ENCODE results near the gene GNL1. TPM values are rescaled to one million over a fixed set of nuclear protein-coding genes. Genes with fewer than 3 reads are reported as not detected.

The GNL1 gene
- total and polyA plus RNA-seq, 2 experiments from 2014 or later: 31.4 to 42.5 TPM

DNA sequence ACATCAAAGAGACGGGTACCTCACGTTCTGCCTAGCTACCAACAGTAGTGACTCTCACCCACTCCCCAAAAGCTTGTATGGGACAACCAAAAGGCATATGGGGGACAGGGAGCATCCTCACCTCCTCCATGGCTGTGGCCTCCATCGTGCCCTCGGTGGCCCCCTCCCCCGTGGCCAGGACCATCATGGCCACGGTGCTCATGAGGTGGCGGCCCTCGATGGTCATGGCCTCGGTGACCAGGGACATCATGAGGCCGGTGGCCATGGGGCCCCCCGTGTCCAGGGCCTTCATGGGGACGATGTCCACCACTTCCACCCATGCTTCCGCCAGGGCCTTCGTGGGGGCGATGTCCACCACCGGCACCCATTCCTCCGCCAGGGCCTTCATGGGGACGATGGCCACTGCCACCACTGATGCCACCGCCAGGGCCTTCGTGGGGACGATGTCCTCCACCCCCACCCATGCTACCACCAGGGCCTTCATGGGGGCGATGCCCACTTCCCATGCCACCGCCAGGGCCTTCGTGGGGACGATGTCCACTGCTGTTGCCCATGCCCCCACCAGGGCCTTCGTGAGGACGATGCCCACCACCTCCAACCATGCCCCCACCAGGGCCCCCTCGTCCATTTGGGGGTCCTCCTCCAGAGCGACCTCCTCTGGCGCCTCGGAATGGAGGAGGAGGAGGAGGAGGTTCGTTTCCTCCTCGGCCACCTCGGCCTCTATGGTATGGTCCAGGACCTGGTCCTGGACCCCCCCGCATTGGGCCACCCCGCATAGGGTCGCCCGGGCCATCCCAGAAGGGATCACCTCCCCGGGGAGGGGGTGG, 45.7 kb upstream of the GNL1 start:
- TF ChIP-seq POLR2AphosphoS5 (IDR thresholded peaks at IDR 0.05; ENCODE audit: low read depth) (no peak), NANOG (IDR thresholded peaks at IDR 0.05; ENCODE audit: borderline replicate concordance) (no peak), ZNF114 (CRISPR knock-in tag; IDR thresholded peaks at IDR 0.05) (no peak), EZH2 (IDR thresholded peaks at IDR 0.05; ENCODE audit: low read depth, unreplicated experiment) (no peak)
- TF ChIP-seq, protein P1, sequence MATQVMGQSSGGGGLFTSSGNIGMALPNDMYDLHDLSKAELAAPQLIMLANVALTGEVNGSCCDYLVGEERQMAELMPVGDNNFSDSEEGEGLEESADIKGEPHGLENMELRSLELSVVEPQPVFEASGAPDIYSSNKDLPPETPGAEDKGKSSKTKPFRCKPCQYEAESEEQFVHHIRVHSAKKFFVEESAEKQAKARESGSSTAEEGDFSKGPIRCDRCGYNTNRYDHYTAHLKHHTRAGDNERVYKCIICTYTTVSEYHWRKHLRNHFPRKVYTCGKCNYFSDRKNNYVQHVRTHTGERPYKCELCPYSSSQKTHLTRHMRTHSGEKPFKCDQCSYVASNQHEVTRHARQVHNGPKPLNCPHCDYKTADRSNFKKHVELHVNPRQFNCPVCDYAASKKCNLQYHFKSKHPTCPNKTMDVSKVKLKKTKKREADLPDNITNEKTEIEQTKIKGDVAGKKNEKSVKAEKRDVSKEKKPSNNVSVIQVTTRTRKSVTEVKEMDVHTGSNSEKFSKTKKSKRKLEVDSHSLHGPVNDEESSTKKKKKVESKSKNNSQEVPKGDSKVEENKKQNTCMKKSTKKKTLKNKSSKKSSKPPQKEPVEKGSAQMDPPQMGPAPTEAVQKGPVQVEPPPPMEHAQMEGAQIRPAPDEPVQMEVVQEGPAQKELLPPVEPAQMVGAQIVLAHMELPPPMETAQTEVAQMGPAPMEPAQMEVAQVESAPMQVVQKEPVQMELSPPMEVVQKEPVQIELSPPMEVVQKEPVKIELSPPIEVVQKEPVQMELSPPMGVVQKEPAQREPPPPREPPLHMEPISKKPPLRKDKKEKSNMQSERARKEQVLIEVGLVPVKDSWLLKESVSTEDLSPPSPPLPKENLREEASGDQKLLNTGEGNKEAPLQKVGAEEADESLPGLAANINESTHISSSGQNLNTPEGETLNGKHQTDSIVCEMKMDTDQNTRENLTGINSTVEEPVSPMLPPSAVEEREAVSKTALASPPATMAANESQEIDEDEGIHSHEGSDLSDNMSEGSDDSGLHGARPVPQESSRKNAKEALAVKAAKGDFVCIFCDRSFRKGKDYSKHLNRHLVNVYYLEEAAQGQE (IDR thresholded peaks at IDR 0.05; ENCODE audit: unreplicated experiment): no peak
- TF ChIP-seq, protein P2, sequence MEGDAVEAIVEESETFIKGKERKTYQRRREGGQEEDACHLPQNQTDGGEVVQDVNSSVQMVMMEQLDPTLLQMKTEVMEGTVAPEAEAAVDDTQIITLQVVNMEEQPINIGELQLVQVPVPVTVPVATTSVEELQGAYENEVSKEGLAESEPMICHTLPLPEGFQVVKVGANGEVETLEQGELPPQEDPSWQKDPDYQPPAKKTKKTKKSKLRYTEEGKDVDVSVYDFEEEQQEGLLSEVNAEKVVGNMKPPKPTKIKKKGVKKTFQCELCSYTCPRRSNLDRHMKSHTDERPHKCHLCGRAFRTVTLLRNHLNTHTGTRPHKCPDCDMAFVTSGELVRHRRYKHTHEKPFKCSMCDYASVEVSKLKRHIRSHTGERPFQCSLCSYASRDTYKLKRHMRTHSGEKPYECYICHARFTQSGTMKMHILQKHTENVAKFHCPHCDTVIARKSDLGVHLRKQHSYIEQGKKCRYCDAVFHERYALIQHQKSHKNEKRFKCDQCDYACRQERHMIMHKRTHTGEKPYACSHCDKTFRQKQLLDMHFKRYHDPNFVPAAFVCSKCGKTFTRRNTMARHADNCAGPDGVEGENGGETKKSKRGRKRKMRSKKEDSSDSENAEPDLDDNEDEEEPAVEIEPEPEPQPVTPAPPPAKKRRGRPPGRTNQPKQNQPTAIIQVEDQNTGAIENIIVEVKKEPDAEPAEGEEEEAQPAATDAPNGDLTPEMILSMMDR (conservative IDR thresholded peaks at IDR 0.05; ENCODE audit: low read depth in 2 of 2): no peak
- H3F3A ChIP-seq (replicated peaks; ENCODE audit: low read depth): peaks cover 67% of the 10 kb centered on the region
- H3K79me2 ChIP-seq (replicated peaks; ENCODE audit: insufficient read depth): 0 out of 2 replicates have a peak, but pooled peaks cover 3% of the 10 kb centered on the region
- no peak overlapping the region for H3K27ac ChIP-seq (ENCODE audit: low read depth)
- DNase-seq (ENCODE audit: low spot score) (no peak), ATAC-seq (no peak)
- H3K4me3 ChIP-seq: no peak overlapping the region
- no peak overlapping the region for H3K4me3 Mint-ChIP-seq
- peaks cover 28% of the 10 kb centered on the region for H4K20me1 ChIP-seq (replicated peaks; ENCODE audit: insufficient read depth)
- peaks cover 12% of the 10 kb centered on the region for H3K27me3 Mint-ChIP-seq (ENCODE audit: insufficient read depth, low read depth, poor library complexity)
- H3K27ac Mint-ChIP-seq: no peak overlapping the region
- no peaks in the 10 kb centered on the region for H3K9me2 ChIP-seq (ENCODE audit: insufficient read depth)
- H3K4me1 ChIP-seq (ENCODE audit: insufficient read depth): no peaks in the 10 kb centered on the region
- no peaks in the 10 kb centered on the region for H3K9me3 Mint-ChIP-seq
- H3K4me2 ChIP-seq: no peak overlapping the region
- H3K4me1 Mint-ChIP-seq: no peaks in the 10 kb centered on the region; the same call in 2 of the 3 replicates
- no peaks in the 10 kb centered on the region for H3K27me3 ChIP-seq (ENCODE audit: insufficient read depth)
- H3K36me3 Mint-ChIP-seq (ENCODE audit: low read depth): peaks cover 80% of the 10 kb centered on the region
- peaks cover 52% of the 10 kb centered on the region for H3K36me3 ChIP-seq (ENCODE audit: insufficient read depth)
- H2AFZ ChIP-seq: no peak overlapping the region

DNA sequence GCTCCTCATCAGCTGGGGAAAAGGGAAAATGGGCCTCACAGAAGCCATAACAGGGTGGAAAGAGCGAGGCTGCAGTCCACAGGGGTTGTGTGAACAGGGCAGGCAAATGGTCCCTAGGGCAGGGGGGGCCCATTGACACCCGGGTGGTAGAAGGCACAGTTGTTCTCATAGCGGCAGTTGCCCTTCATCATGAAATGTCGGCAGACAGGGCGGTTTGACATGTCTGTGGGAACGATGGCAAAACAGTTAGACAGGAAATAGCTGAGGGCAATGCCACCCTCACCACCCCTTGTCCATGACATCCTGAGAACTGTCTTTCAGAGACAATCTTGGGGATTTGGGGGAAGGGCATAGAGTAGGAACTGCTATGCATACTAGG, 45.1 kb upstream of the GNL1 start:
- DNase-seq (ENCODE audit: low spot score) (no peak), ATAC-seq (no peak)
- no peak overlapping the region for H3K4me3 Mint-ChIP-seq
- peaks cover 71% of the 10 kb centered on the region for H3F3A ChIP-seq (replicated peaks; ENCODE audit: low read depth)
- H3K4me1 ChIP-seq (ENCODE audit: insufficient read depth): no peaks in the 10 kb centered on the region
- no peaks in the 10 kb centered on the region for H3K9me3 Mint-ChIP-seq
- H3K27ac ChIP-seq (ENCODE audit: low read depth): no peak overlapping the region
- H3K36me3 ChIP-seq (ENCODE audit: insufficient read depth): peaks cover 46% of the 10 kb centered on the region
- no peak overlapping the region for H2AFZ ChIP-seq
- H4K20me1 ChIP-seq (replicated peaks; ENCODE audit: insufficient read depth): peaks cover 24% of the 10 kb centered on the region
- H3K27ac Mint-ChIP-seq: no peak overlapping the region
- H3K4me3 ChIP-seq: no peak overlapping the region
- peaks cover 74% of the 10 kb centered on the region for H3K36me3 Mint-ChIP-seq (ENCODE audit: low read depth)
- H3K27me3 Mint-ChIP-seq (ENCODE audit: insufficient read depth, low read depth, poor library complexity): peaks cover 12% of the 10 kb centered on the region
- H3K4me1 Mint-ChIP-seq: no peaks in the 10 kb centered on the region; the same call in 2 of the 3 replicates
- no peaks in the 10 kb centered on the region for H3K9me2 ChIP-seq (ENCODE audit: insufficient read depth)
- no peaks in the 10 kb centered on the region for H3K27me3 ChIP-seq (ENCODE audit: insufficient read depth)
- 0 out of 2 replicates have a peak, but pooled peaks cover 3% of the 10 kb centered on the region for H3K79me2 ChIP-seq (replicated peaks; ENCODE audit: insufficient read depth)
- no peak overlapping the region for H3K4me2 ChIP-seq
- TF ChIP-seq ZNF114 (CRISPR knock-in tag; IDR thresholded peaks at IDR 0.05): no peak
- TF ChIP-seq JUNB (IDR thresholded peaks at IDR 0.05; ENCODE audit: unreplicated experiment): no peak
- TF ChIP-seq CREB1 (CRISPR knock-in tag; IDR thresholded peaks at IDR 0.05; ENCODE audit: low read depth): no peak
- TF ChIP-seq EZH2phosphoT487 (IDR thresholded peaks at IDR 0.05; ENCODE audit: unreplicated experiment): no peak
- TF ChIP-seq NANOG (IDR thresholded peaks at IDR 0.05; ENCODE audit: borderline replicate concordance): no peak
- TF ChIP-seq STAT1 (IDR thresholded peaks at IDR 0.05; ENCODE audit: unreplicated experiment): no peak
- no peak for TF ChIP-seq POLR2AphosphoS5 (IDR thresholded peaks at IDR 0.05; ENCODE audit: low read depth)
- TF ChIP-seq, protein P3, sequence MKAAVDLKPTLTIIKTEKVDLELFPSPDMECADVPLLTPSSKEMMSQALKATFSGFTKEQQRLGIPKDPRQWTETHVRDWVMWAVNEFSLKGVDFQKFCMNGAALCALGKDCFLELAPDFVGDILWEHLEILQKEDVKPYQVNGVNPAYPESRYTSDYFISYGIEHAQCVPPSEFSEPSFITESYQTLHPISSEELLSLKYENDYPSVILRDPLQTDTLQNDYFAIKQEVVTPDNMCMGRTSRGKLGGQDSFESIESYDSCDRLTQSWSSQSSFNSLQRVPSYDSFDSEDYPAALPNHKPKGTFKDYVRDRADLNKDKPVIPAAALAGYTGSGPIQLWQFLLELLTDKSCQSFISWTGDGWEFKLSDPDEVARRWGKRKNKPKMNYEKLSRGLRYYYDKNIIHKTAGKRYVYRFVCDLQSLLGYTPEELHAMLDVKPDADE (IDR thresholded peaks at IDR 0.05): no peak
- no peak for TF ChIP-seq EZH2 (IDR thresholded peaks at IDR 0.05; ENCODE audit: low read depth, unreplicated experiment)
- TF ChIP-seq ZNF331 (CRISPR knock-in tag; IDR thresholded peaks at IDR 0.05; ENCODE audit: low read depth): no peak
